Measurements from ENCODE around the gene RAPGEF4.

DNA sequence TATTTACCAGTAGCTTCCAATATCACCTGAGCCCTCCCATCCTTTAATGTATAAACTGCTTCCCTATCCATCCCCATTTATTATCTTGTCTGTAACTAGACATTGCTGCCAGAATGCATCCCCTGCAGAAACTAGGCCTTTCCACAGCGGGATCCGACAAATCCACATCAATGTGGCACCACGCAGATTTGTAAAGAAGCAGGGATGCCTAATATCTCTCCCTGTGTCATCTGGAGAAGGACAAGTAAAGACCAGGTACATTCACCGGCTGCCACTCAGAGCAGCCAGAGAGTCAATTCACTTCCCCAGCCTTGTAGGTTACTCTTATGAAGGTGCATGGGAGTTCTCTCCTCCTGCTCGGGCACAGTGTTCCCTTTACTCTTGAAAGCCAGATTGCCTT is 241.2 kb downstream of the RAPGEF4 start:
- TF ChIP-seq TAF1 (IDR thresholded peaks at IDR 0.05; ENCODE audit: borderline replicate concordance, insufficient read depth, low read length) (no peak), POLR2AphosphoS5 (IDR thresholded peaks at IDR 0.05; ENCODE audit: low read depth, low read length) (no peak)
- TF ChIP-seq, protein P1, sequence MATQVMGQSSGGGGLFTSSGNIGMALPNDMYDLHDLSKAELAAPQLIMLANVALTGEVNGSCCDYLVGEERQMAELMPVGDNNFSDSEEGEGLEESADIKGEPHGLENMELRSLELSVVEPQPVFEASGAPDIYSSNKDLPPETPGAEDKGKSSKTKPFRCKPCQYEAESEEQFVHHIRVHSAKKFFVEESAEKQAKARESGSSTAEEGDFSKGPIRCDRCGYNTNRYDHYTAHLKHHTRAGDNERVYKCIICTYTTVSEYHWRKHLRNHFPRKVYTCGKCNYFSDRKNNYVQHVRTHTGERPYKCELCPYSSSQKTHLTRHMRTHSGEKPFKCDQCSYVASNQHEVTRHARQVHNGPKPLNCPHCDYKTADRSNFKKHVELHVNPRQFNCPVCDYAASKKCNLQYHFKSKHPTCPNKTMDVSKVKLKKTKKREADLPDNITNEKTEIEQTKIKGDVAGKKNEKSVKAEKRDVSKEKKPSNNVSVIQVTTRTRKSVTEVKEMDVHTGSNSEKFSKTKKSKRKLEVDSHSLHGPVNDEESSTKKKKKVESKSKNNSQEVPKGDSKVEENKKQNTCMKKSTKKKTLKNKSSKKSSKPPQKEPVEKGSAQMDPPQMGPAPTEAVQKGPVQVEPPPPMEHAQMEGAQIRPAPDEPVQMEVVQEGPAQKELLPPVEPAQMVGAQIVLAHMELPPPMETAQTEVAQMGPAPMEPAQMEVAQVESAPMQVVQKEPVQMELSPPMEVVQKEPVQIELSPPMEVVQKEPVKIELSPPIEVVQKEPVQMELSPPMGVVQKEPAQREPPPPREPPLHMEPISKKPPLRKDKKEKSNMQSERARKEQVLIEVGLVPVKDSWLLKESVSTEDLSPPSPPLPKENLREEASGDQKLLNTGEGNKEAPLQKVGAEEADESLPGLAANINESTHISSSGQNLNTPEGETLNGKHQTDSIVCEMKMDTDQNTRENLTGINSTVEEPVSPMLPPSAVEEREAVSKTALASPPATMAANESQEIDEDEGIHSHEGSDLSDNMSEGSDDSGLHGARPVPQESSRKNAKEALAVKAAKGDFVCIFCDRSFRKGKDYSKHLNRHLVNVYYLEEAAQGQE (IDR thresholded peaks at IDR 0.05; ENCODE audit: insufficient read depth in 1 of 2, low read depth in 2 of 2, low read length in 2 of 2), result no peak
